Activated CD8-positive, alpha-beta T cell treated with anti-CD3 and anti-CD28 coated beads, Interleukin-2, amount 10 ng/mL, durations not matched to agents 7 days and 5 days (primary cell): ENCODE results near the gene SH3BP4. TPM values are rescaled to one million over a fixed set of nuclear protein-coding genes. Genes with fewer than 3 reads are reported as not detected.
"Not testable (repeated sequence)": the region's sequence is repeated elsewhere in the genome, so short reads cannot be mapped to it uniquely, and the experiment has no call there.

Experiments used
- ATAC-seq: fragments of 150-1000 bp; cut with Tn5 transposase; one replicate; pipeline ENCODE4 v1.10.0; 2021; ENCODE audit warnings: moderate library complexity
- CTCF ChIA-PET: fragments of 350-600 bp; sonication (Branson Sonifier 250); formaldehyde crosslinking; loops from one replicate; lab custom pipeline; 2021; ENCODE audit warnings: antibody characterized with exemption; lab: Charles Lee
- POLR2A ChIA-PET: fragments of 350-600 bp; sonication (Branson Sonifier 250); formaldehyde crosslinking; loops from one replicate; lab custom pipeline; 2021; ENCODE audit warnings: antibody characterized with exemption; lab: Charles Lee
- DNase-seq: peaks from one replicate; pipeline ENCODE4 v3.0.0-alpha.2; 2020
- H3K27ac Mint-ChIP-seq: one replicate; pipeline ENCODE4 v1.8.0; 2021; ENCODE audit warnings: mild to moderate bottlenecking, mixed read lengths
- H3K27me3 Mint-ChIP-seq: one replicate; pipeline ENCODE4 v1.8.0; 2021; ENCODE audit warnings: low read depth, mixed read lengths
- H3K36me3 Mint-ChIP-seq: one replicate; pipeline ENCODE4 v1.8.0; 2021; ENCODE audit warnings: low read depth, mixed read lengths
- H3K4me1 Mint-ChIP-seq: one replicate; pipeline ENCODE4 v1.8.0; 2021; ENCODE audit warnings: low read depth, mixed read lengths
- H3K4me3 Mint-ChIP-seq: one replicate; pipeline ENCODE4 v1.8.0; 2021; ENCODE audit warnings: mild to moderate bottlenecking, mixed read lengths
- H3K9me3 Mint-ChIP-seq: one replicate; pipeline ENCODE4 v1.8.0; 2022; ENCODE audit warnings: mixed read lengths; ENCODE audit not compliant: insufficient read depth
- total RNA-seq, 2 experiments: library from RNA; stranded (reverse); gene quantifications; one replicate each; pipeline ENCODE4 v1.2.3, GENCODE V29; 2021

The SH3BP4 gene
- total RNA-seq, 2 experiments from 2014 or later, result not detected

DNA sequence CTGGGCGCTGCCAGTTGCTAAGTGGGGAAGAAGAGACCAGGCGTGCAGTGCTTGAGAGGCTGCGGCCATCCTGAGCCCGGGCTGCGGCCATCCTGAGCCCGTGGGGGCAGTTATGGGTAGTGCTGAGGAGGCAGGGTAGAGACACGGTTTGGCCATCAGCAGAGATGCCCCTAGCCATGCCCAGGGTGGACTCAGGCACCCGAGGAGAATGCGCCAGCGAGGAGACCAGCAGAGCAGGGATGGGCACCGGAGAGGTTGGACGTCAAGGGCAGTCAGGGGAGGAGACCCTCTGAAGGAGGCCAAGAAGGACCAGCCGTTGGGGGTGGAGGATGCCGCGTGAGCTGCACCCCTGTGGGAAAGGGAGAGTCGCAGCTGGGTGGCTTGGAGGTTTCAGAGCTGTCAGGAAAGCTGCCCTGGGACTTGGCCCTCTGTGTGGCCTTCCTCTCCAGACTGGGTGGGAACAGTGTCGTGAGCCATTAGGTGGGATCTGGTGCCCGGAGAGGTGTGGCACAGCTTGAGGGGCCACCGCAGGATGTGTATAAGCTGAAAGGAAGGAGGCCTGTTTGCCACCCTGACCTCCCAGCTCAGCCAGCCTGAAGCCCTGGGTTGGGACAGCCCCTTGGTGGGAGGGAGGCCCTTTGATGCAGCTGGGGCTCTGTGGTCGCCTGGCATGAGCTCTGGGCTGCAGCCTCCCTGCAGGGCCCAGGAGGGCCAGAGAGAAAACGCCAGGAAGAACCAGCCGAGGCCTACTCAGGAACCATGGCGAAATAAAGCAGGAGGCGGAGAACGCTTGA is 56.0 kb downstream of the SH3BP4 start:
- H3K36me3 Mint-ChIP-seq, result no peaks in the 10 kb centered on the region
- H3K27me3 Mint-ChIP-seq, result no peaks in the 10 kb centered on the region
- ChIA-PET CTCF (no interaction called here), POLR2A (no interaction called here)
- H3K27ac Mint-ChIP-seq, result no peak overlapping the region
- ATAC-seq (no peak), DNase-seq (no peak)
- no peaks in the 10 kb centered on the region for H3K4me1 Mint-ChIP-seq
- H3K4me3 Mint-ChIP-seq, result no peak overlapping the region
- H3K9me3 Mint-ChIP-seq, result no peaks in the 10 kb centered on the region

DNA sequence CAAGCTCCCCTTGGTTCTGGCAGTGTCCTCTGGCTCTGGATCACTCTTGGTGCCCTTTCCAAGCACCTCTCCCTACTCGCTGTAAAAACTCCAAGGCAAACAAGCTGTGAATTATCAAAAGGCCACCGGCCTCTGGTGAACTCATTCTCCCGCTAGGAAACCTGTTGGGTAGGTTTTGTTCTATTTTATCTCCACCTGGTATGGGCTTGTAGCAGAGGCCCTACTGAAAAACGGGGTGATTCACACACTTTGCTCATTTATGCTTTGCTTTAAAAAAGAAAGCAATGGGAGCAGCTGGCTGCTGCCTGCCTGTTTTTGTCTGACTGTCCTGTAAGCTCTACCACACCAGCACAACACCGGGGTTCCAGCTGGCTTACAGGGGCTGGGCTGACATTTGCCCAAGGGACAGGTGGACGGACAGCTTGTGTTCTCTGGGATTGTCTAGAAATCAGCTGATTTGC is 56.8 kb downstream of the SH3BP4 start:
- POLR2A ChIA-PET, result no interaction called here

DNA sequence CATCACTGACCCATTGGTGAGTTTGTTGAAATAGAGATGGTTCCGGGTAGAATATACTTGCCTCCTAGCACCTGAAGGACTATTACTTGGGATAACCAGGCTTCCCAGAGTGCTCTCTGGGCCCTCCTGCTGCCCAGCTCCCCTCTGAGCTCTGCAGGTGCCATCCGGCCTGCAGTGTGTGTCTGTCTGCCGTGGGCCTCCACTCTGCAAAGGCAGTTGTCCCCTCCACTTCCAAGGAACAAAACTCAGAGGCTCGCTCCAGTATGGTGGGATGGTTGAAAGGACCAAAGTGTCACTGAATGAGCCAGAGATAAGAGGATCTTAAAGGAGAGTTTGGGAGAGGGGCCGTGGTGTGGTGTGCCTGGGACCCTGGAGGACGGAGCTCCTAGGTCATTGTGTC is 57.3 kb downstream of the SH3BP4 start:
- Mint-ChIP-seq H3K27me3 (no peaks in the 10 kb centered on the region), H3K9me3 (no peaks in the 10 kb centered on the region), H3K36me3 (no peaks in the 10 kb centered on the region), H3K27ac (no peak overlapping the region), H3K4me1 (no peaks in the 10 kb centered on the region), H3K4me3 (no peak overlapping the region)
- ChIA-PET POLR2A (no interaction called here), CTCF (no interaction called here)
- no peak for DNase-seq
- ATAC-seq, result no peak

More for the DNA sequence above, 56.8 kb downstream of the SH3BP4 start:
- no peak for DNase-seq
- Mint-ChIP-seq H3K27ac (no peak overlapping the region), H3K27me3 (no peaks in the 10 kb centered on the region), H3K4me1 (no peaks in the 10 kb centered on the region), H3K4me3 (no peak overlapping the region), H3K36me3 (no peaks in the 10 kb centered on the region), H3K9me3 (no peaks in the 10 kb centered on the region)
- CTCF ChIA-PET, result no interaction called here
- no peak for ATAC-seq

DNA sequence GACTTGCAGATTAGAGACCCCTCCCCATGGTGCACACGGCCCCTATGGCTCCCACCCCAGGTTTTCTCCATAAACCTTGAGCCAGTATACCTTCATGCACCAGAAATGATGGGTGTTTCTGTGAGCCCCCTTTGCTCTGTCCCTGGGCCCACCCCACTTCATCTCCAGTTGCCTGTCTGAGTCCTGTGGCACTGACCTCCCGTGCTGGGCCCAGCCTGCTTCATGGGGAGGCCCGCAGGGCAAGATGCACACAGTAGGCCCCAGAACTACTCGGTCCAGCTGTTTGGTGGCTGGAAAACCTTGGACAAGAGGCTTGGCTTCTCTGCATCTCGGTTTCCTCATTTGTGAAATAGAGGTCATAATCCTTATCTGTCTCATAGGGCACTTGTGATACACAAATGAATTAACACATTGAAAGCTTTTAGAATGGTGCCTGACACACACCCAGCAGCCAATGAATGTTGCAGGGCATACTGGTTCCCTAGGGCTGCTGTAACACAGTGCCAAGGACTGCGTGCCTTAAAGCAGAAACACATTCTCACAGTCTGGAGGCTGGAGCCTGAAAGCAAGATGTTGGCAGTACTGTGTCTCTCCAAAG is 58.4 kb downstream of the SH3BP4 start:
- Mint-ChIP-seq H3K36me3 (no peaks in the 10 kb centered on the region), H3K27ac (no peak overlapping the region), H3K4me1 (no peaks in the 10 kb centered on the region), H3K9me3 (no peaks in the 10 kb centered on the region), H3K27me3 (no peaks in the 10 kb centered on the region), H3K4me3 (no peak overlapping the region)
- no peak for DNase-seq
- CTCF ChIA-PET, result no interaction called here
- POLR2A ChIA-PET, result no interaction called here
- ATAC-seq, result no peak

DNA sequence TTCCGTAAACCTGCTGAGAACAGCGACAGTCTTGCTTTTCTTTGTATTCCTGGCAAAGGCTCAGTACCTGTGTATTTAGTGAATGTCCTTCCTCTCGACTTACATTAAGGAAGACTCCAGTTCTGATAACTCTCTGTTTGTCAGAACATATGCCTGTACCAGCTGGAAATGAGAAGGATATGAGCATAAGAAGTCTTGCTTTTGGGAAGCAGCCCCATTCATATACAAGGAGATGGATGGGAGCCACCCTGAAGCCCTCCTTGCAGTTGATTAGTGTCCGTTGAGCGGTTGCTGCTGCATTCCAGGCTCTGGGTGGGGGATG is 59.8 kb downstream of the SH3BP4 start:
- no peaks in the 10 kb centered on the region for H3K9me3 Mint-ChIP-seq
- no peak overlapping the region for H3K27ac Mint-ChIP-seq
- ATAC-seq (no peak), DNase-seq (no peak)
- no peaks in the 10 kb centered on the region for H3K36me3 Mint-ChIP-seq
- no peaks in the 10 kb centered on the region for H3K4me1 Mint-ChIP-seq
- no peaks in the 10 kb centered on the region for H3K27me3 Mint-ChIP-seq
- ChIA-PET CTCF (no interaction called here), POLR2A (no interaction called here)
- H3K4me3 Mint-ChIP-seq, result no peak overlapping the region

DNA sequence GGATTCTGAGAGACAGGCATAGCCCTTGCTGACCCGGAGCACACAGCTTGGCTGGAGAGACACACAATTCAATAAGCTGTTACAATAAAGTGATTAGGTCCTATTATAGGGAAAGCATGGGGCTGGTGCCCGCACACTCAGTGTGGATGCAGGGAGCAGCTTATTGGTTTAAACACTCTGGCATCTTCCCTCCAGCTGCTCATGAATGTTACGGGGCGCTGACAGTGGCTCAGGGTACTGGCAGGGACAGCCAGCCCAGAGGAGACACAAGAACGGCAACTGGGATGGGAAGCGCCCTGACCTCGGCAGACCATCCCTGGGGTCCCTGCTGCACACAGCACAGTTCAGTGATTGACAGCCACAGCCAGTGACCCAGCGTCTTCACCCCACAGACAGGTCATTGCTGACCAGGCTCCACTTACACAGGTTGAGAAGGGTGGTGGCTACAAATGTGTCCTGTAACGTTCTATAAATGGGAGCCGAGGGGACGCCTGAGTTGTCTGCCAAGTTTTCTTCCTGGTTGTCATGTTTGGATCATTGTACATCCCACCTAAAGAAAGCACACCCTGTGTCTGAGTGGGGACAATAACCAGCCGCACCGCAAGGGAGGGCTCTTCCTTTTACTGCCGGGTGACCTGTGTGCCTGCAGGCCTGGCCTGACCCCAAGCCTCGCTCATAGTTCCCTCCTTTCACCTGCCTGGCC is 60.3 kb downstream of the SH3BP4 start:
- POLR2A ChIA-PET, result no interaction called here
- ATAC-seq (no peak), DNase-seq (no peak)
- Mint-ChIP-seq H3K4me3 (no peak overlapping the region), H3K9me3 (no peaks in the 10 kb centered on the region), H3K4me1 (no peaks in the 10 kb centered on the region), H3K27me3 (no peaks in the 10 kb centered on the region), H3K27ac (no peak overlapping the region), H3K36me3 (no peaks in the 10 kb centered on the region)
- CTCF ChIA-PET, result no interaction called here

DNA sequence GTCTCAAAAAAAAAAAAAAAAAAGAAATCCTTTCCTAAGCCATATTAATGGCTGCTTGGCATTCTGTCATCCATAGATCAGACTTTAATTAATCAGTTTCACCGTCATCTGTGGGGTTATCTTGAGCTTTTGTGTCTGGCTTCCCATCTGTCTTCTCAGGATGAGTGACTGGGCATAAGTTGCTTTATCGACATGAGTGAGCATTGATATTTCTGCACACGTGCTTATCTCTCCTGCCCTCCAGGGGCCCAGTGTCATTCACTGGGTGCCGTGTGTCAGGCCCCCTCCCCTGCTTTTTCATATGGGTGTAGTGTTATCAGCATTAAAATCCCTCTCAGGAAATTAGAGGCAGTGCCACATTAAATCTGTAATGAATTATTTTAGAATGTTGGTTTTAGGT is 65.6 kb downstream of the SH3BP4 start:
- ATAC-seq (no peak), DNase-seq (no peak)
- Mint-ChIP-seq H3K4me1 (no peaks in the 10 kb centered on the region), H3K27ac (no peak overlapping the region), H3K4me3 (no peak overlapping the region), H3K27me3 (no peaks in the 10 kb centered on the region), H3K36me3 (no peaks in the 10 kb centered on the region), H3K9me3 (no peaks in the 10 kb centered on the region)
- ChIA-PET POLR2A (no interaction called here), CTCF (no interaction called here)

DNA sequence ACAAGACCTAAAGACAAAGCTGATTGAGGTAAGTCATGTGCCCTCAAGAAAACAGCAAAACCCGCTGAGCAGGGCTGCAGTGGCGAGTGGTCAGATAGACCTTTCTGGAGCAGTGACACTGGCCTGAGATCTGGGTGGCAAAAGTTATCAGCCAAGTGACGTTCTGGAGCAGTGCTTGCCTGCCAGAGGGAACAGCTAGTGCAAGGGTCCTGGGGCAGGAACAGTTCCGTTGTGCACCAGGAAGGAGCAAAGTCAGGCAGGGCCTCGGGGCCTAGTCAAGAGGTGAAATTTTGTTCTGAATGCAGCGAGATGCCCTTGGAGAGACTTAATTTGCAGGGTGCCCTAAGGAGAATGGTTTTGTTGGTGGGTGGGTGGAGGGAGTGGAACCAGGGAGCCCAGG is 67.0 kb downstream of the SH3BP4 start:
- ATAC-seq (no peak), DNase-seq (no peak)
- ChIA-PET CTCF (no interaction called here), POLR2A (no interaction called here)
- Mint-ChIP-seq H3K4me3 (no peak overlapping the region), H3K27ac (no peak overlapping the region), H3K27me3 (no peaks in the 10 kb centered on the region), H3K4me1 (no peaks in the 10 kb centered on the region), H3K36me3 (no peaks in the 10 kb centered on the region), H3K9me3 (no peaks in the 10 kb centered on the region)

DNA sequence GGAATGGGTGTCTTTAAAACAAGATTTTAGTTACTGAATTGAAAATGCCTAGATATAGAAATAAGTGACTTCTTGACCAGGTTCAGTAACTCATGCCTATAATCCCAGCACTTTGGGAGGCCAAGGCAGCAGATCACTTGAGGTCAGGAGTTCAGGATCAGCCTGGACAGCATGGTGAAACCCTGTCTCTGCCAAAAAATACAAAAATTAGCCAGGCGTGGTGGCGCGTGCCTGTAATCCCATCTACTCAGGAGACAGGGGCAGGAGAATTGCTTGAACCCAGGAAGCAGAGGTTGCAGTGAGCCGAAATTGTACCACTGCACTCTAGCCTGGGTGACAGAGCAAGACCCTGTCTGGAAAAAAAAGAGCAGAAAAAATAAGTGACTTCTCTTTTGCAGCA is 68.3 kb downstream of the SH3BP4 start:
- CTCF ChIA-PET, H3K36me3 Mint-ChIP-seq, H3K9me3 Mint-ChIP-seq, H3K4me1 Mint-ChIP-seq, POLR2A ChIA-PET, DNase-seq, ATAC-seq, H3K27me3 Mint-ChIP-seq, H3K27ac Mint-ChIP-seq, H3K4me3 Mint-ChIP-seq: not testable (repeated sequence)

DNA sequence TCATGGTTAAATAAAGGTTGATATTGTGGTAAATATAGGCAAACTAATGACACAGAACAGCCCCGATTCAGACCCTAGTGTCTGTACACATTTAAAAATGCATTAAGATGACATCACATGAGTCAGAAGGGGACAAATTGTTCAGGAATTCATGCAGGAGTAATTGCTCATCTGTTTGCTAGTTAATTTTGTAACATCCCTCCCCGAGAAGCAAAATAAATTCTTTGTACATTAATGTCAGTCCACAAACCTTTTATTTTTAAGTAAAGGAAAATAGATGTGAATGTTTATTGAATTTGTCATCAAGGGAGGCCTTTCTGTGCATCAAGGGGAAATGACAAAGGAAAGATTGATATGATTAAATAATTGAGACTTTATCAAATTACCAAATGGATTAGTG is 69.9 kb downstream of the SH3BP4 start:
- H3K27ac Mint-ChIP-seq, result no peak overlapping the region
- CTCF ChIA-PET, result no interaction called here
- H3K36me3 Mint-ChIP-seq, result no peaks in the 10 kb centered on the region
- H3K4me1 Mint-ChIP-seq, result no peaks in the 10 kb centered on the region
- H3K27me3 Mint-ChIP-seq, result no peaks in the 10 kb centered on the region
- H3K9me3 Mint-ChIP-seq, result no peaks in the 10 kb centered on the region
- DNase-seq (no peak), ATAC-seq (no peak)
- H3K4me3 Mint-ChIP-seq, result no peak overlapping the region
- POLR2A ChIA-PET, result no interaction called here

DNA sequence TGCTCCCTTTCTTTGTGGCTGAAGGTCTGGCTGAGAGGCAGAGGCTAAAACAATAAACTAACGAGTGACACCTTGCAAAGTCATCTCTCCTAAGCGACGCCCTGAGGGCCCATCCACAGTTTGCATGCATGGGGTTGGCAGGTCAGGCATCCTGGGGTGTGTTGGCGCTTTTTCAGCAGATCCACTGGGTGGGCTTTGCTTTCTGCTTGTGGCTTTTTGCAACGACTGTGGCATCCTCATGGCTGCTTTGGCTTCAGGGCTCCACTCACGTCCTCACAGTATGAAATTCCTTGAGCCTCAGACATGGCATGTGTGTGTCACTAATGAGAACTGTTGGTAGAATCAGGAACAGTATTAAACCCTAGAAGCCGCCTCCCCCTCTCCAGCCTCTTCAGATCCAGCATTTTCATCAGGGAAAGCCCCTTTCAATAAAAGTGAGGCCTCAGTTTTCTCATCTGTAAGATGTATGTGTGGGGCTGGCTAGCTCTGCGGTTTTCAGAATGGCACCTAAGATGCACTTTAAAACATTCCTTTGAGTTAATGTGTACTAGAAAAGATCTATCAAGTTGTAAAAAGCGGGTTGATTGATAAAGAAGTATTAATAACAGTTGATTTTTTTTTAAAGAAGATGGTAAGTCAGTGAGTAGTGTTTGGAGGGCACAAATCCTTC is 72.5 kb downstream of the SH3BP4 start:
- Mint-ChIP-seq H3K27ac (no peak overlapping the region), H3K4me3 (no peak overlapping the region), H3K9me3 (no peaks in the 10 kb centered on the region), H3K36me3 (no peaks in the 10 kb centered on the region), H3K27me3 (no peaks in the 10 kb centered on the region), H3K4me1 (no peaks in the 10 kb centered on the region)
- no peak for ATAC-seq
- POLR2A ChIA-PET, result no interaction called here
- DNase-seq, result no peak
- CTCF ChIA-PET, result no interaction called here
